ENCODE measurements around the gene ADIPOR2.
"Not testable (repeated sequence)": the region's sequence is repeated elsewhere in the genome, so short reads cannot be mapped to it uniquely, and the experiment has no call there.

Gene ADIPOR2

DNA sequence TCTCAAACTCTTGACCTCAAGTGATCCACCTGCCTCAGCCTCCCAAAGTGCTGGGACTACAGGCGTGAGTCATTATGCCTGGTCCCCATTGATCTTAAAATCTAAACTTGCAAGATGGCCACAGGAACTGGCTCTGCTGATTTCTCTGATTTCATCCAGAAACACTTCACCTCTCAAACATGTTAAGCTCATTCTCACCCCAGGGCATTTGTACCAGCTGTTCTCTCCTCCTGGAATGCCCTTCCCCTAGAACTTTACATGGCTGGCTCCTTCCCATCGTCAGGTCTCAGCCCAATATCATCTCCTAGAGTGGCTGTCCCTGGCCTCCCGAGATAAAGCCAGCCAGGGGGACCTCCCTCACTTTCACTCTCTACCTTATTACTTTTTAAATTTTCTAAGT lies 124.2 kb downstream of the ADIPOR2 start:
- Mint-ChIP-seq H3K4me1 (no peaks in the 10 kb centered on the region), H3K27ac (no peak overlapping the region)

DNA sequence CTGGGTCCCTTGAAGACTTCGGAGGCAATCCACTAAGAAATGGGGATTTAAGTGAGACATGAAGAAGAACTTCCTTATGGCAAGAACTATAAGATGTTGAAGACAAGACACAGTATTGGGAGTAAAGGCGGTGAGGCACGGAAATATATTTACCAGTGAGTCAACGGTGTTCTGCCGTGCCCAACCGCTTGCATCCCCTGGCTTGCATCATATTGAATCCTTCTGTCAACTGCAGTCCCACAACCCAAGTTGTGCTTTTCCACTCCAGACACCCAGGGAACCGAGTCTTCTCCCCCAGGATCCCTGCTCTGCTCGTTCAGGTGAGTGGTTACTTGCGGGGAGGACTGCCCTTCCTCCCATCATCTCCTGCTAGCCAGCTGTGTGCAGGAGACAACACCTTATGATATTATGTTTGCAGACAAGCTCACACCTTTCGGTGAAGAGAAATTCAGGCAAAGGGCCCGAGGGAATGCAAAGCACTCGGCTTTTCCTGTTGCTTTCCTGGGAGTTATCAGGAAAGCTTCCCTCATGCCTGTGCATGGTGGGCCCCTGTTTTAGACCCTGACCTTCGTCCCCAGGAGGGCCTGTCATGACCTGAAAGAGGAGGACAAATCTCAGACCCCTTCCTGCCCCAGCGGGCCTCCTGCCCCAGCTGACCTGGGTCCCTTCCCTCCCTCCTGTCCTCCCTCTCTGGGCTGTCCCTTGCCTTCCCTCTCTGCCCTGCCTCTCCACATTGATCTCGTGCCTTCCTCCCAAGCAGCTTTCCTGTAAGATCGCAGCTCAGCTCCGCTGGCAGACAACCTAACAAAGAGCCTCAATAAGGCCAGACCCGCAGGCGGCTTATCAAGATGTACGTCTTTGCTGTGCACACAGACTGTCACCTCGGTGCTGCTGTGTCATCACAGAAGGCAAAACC lies 125.2 kb downstream of the ADIPOR2 start:
- ATAC-seq (ENCODE audit: low read depth) (no peak), DNase-seq (ENCODE audit: low spot score in 2 of 2) (no peak)
- no peaks in the 10 kb centered on the region for H3K36me3 Mint-ChIP-seq
- peaks cover 3% of the 10 kb centered on the region for H3K4me1 Mint-ChIP-seq
- H3K27ac Mint-ChIP-seq: no peak overlapping the region
- H3K4me3 Mint-ChIP-seq: no peak overlapping the region
- no peaks in the 10 kb centered on the region for H3K9me3 Mint-ChIP-seq
- H3K27me3 Mint-ChIP-seq: peaks cover 19% of the 10 kb centered on the region

More for the DNA sequence above, 124.2 kb downstream of the ADIPOR2 start:
- Mint-ChIP-seq H3K4me3 (no peak overlapping the region), H3K9me3 (no peaks in the 10 kb centered on the region), H3K36me3 (no peaks in the 10 kb centered on the region), H3K27me3 (peaks cover 15% of the 10 kb centered on the region)
- no peak for ATAC-seq (ENCODE audit: low read depth)
- DNase-seq (ENCODE audit: low spot score in 2 of 2): no peak

DNA sequence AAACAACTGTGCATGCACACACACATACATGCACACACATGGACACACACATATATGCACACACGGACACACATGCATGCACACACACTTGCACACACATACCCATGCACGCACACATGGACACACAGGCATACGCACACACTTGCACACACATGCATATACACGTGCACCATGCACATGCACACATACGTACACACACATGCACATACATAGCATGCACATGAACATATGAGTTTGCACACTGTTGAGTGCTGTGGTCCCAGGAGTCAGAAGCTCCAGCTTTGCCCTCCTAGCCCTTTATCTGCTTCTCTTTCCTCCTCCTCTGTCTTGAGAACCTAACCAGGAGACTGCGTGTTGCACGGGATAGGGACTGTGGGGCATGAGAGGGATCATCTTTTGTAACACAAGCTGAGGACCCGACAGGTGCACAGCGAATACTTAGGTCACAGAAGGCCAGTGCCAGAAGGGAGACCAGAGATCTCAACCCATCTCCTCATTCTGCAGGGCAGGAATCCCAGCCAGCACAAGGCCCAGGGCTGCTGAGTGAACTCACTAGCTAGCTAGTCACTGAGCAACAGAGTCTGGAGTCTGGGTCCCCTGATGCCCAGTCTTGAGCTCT lies 126.0 kb downstream of the ADIPOR2 start:
- H3K4me1 Mint-ChIP-seq: peaks cover 3% of the 10 kb centered on the region
- no peaks in the 10 kb centered on the region for H3K9me3 Mint-ChIP-seq
- H3K27me3 Mint-ChIP-seq: peaks cover 23% of the 10 kb centered on the region
- no peak overlapping the region for H3K4me3 Mint-ChIP-seq
- DNase-seq (ENCODE audit: low spot score in 2 of 2): no peak
- ATAC-seq (ENCODE audit: low read depth): no peak
- H3K36me3 Mint-ChIP-seq: no peaks in the 10 kb centered on the region
- H3K27ac Mint-ChIP-seq: no peak overlapping the region

DNA sequence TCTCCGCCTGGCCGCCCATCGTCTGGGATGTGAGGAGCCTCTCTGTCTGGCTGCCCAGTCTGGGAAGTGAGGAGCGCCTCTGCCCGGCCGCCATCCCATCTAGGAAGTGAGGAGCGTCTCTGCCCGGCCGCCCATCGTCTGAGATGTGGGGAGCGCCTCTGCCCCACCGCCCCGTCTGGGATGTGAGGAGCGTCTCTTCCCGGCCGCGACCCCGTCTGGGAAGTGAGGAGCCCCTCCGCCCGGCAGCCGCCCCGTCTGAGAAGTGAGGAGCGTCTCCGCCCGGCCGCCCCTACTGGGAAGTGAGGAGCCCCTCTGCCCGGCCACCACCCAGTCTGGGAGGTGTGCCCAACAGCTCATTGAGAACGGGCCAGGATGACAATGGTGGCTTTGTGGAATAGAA lies 127.1 kb downstream of the ADIPOR2 start:
- H3K27me3 Mint-ChIP-seq: peaks cover 28% of the 10 kb centered on the region
- not testable (repeated sequence) for H3K4me1 Mint-ChIP-seq, H3K36me3 Mint-ChIP-seq

DNA sequence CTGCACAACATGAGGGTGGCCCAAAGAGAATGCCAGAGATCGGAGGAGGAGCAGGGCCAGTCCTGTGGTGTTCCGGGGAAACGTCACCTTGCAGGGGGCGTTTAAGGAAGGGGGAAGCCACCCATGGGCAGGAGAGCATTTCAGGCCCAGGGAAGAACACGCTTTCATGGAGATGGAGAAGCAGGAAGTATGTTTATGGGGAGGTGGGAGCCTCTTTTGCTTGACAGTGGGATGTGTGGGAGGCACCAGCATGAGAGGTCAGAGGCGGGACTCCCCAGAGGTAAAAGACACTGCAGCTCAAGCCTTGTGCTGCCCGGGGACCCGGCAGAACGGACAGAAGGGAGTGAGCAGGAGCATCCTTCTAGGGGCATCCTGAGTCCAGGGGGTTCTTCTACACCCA lies 128.2 kb downstream of the ADIPOR2 start:
- peaks cover 33% of the 10 kb centered on the region for H3K27me3 Mint-ChIP-seq
- no peak for DNase-seq (ENCODE audit: low spot score in 2 of 2)
- no peak overlapping the region for H3K27ac Mint-ChIP-seq
- no peaks in the 10 kb centered on the region for H3K36me3 Mint-ChIP-seq
- no peak overlapping the region for H3K4me3 Mint-ChIP-seq
- no peaks in the 10 kb centered on the region for H3K9me3 Mint-ChIP-seq
- H3K4me1 Mint-ChIP-seq: peaks cover 3% of the 10 kb centered on the region
- ATAC-seq (ENCODE audit: low read depth): no peak

More for the DNA sequence above, 127.1 kb downstream of the ADIPOR2 start:
- ATAC-seq (ENCODE audit: low read depth); DNase-seq (ENCODE audit: low spot score in 2 of 2); H3K27ac Mint-ChIP-seq; H3K4me3 Mint-ChIP-seq; H3K9me3 Mint-ChIP-seq: not testable (repeated sequence)

DNA sequence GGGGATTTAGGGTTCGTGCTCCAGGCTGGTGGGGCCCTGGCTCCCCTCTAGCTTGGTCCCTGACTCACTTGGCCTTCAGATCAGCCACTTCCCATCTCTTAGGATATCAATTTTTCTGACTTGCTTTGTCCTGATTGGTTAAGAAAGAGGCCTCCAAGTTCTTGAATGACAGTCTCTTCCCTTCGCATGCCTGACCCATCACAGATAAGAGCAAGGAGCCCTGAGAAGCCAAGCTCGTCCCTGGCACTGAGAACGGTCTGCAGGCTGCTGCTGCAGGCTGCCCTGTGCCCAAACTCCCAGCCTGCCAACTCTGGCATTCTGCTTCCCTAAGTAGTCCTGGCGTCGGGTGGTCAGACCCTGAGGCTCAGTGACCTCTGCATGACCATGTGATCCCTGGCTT lies 128.7 kb downstream of the ADIPOR2 start:
- Mint-ChIP-seq H3K36me3 (no peaks in the 10 kb centered on the region), H3K4me1 (peaks cover 3% of the 10 kb centered on the region), H3K27me3 (peaks cover 32% of the 10 kb centered on the region), H3K9me3 (no peaks in the 10 kb centered on the region), H3K27ac (no peak overlapping the region), H3K4me3 (no peak overlapping the region)
- ATAC-seq (ENCODE audit: low read depth) (no peak), DNase-seq (ENCODE audit: low spot score in 2 of 2) (no peak)

DNA sequence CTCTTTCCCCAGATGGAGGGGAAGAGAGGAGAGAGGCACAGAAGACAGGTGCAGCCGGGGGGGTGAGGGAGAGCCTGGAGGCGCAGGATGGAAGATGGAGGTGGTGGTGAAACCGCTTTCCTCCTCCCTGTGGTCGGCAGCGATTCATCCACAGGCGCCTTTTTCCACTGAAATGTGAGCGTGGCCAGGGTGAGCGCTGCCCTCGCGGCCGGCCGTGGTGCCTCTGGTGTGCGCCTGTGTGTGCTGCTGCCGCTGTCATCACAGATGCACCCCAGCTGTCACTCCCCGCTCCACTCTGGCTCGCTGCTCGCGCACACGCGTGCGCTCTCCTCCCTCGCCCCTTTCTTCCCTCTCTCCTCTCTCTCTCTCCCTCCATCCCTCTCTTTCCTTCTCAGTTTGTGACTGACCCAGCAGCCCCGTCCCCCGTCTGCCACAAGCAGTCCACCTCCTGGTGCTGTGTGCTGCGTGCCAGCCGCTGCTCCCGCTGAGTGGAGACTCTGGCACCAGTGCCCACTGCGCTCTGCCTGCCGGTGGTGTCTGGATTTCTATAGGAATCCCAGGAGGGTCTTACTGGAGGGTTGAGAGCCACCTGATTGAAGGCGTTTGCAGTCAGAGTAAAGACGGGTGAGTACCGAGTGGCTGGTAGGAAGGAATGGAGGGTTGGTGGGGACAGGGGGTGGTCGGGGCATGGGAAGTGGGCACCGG lies 129.5 kb downstream of the ADIPOR2 start, which contains the start of gene LRTM2:
Gene LRTM2, plus strand, starts transcription at position 375 of the 705 bp plus-strand sequence. CDS start 7,584 bp downstream, outside the sequence.
- Mint-ChIP-seq H3K27me3 (peaks cover 33% of the 10 kb centered on the region), H3K27ac (no peak within 1 kb of the TSS), H3K9me3 (no peaks in the 10 kb centered on the region), H3K36me3 (no peaks in the 10 kb centered on the region), H3K4me3 (no peak within 1 kb of the TSS), H3K4me1 (peaks cover 3% of the 10 kb centered on the region)
- no peak for DNase-seq (ENCODE audit: low spot score in 2 of 2)
- no peak for ATAC-seq (ENCODE audit: low read depth)

DNA sequence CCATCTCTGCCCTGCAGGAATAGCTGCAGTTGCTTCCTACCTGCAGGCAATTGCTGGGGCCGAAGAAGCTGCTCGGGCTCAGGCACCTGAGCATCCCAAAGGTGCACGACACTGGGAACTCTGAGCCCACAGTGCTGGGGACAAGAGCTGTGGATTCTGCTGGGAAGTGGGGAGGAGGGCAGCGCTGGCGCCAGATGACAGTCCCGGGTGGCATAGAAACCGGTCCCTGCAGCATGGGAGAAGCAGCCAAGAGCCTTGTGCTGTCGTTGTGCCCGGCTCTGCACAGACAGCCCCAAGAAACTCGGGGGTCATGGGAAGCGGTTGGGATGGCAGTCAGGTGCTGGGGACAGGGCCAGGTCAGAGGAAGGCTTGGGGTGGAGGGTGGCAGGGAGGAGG lies 130.0 kb downstream of the ADIPOR2 start:
- no peaks in the 10 kb centered on the region for H3K9me3 Mint-ChIP-seq
- H3K27me3 Mint-ChIP-seq: peaks cover 32% of the 10 kb centered on the region
- no peaks in the 10 kb centered on the region for H3K36me3 Mint-ChIP-seq
- H3K27ac Mint-ChIP-seq: no peak overlapping the region
- no peak overlapping the region for H3K4me3 Mint-ChIP-seq
- H3K4me1 Mint-ChIP-seq: peaks cover 3% of the 10 kb centered on the region
- ATAC-seq (ENCODE audit: low read depth) (no peak), DNase-seq (ENCODE audit: low spot score in 2 of 2) (no peak)

DNA sequence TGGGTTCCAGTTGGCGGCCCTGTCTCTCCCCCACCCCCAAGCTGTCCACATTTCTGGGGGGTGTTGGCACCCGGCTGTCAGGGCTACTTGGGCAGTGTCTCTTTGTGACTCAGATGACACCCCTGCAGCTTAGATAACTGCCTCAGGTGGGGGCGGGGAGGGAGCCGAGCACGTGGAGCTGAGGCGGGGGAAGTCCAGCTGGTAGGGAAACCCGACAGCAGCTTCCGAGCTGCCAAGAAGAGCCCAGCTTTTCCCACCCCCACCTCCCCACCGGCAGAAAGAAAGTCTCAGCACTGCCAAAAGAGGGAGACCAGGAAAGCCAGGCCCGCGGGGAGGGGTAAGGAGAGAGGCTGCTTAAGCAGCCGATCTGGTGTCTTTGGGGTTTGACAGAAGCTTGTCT lies 130.9 kb downstream of the ADIPOR2 start:
- peaks cover 29% of the 10 kb centered on the region for H3K27me3 Mint-ChIP-seq
- H3K36me3 Mint-ChIP-seq: no peaks in the 10 kb centered on the region
- H3K9me3 Mint-ChIP-seq: no peaks in the 10 kb centered on the region
- no peak overlapping the region for H3K27ac Mint-ChIP-seq
- H3K4me1 Mint-ChIP-seq: peaks cover 3% of the 10 kb centered on the region
- DNase-seq (ENCODE audit: low spot score in 2 of 2) (no peak), ATAC-seq (ENCODE audit: low read depth) (no peak)
- no peak overlapping the region for H3K4me3 Mint-ChIP-seq

DNA sequence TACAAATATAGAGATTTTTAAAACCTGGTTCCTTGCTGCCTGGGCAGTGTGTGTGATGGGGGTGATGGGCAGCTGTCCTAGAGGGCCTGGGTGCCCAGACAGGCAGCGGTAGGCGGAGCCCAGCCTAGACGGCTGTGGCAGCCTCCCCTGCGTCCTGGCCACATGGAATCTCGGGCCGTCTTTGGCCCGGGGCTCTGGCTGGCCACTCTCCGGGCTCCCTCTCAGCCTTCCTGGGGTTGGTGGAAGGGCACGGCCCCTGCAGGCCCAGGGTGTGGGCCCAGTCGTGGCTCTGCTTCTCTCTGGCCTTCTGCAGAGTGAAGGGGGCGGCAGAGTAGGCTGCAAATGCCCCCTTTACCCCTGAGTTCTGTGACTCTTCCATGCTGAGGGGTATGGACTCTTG lies 131.8 kb downstream of the ADIPOR2 start:
- Mint-ChIP-seq H3K9me3 (no peaks in the 10 kb centered on the region), H3K4me1 (peaks cover 5% of the 10 kb centered on the region), H3K27me3 (peaks cover 29% of the 10 kb centered on the region), H3K27ac (no peak overlapping the region), H3K4me3 (no peak overlapping the region), H3K36me3 (no peaks in the 10 kb centered on the region)
- DNase-seq (ENCODE audit: low spot score in 2 of 2): no peak
- no peak for ATAC-seq (ENCODE audit: low read depth)

DNA sequence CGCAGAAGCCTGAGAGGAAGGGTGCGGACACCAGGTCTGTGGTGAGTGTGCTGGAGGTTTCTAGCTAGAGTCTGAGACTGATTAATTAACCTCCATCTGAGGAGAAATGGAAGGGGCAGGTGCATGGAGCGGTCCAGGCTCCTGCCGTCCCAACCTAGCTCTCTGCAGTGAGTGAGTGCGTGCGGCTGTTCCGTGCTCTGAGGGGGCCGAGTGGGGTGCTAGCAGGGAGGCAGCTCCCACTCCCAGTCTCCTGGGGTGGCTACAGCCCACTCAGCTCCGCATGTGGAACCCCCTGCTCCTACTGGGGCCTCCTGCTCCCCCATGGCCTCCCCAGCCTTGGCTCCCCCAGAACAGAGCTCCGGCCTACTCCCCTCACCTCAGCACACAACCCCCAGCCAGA lies 132.4 kb downstream of the ADIPOR2 start:
- Mint-ChIP-seq H3K36me3 (no peaks in the 10 kb centered on the region), H3K27me3 (peaks cover 29% of the 10 kb centered on the region), H3K9me3 (no peaks in the 10 kb centered on the region), H3K27ac (no peak overlapping the region), H3K4me3 (no peak overlapping the region), H3K4me1 (peaks cover 5% of the 10 kb centered on the region)
- no peak for DNase-seq (ENCODE audit: low spot score in 2 of 2)
- ATAC-seq (ENCODE audit: low read depth): no peak

DNA sequence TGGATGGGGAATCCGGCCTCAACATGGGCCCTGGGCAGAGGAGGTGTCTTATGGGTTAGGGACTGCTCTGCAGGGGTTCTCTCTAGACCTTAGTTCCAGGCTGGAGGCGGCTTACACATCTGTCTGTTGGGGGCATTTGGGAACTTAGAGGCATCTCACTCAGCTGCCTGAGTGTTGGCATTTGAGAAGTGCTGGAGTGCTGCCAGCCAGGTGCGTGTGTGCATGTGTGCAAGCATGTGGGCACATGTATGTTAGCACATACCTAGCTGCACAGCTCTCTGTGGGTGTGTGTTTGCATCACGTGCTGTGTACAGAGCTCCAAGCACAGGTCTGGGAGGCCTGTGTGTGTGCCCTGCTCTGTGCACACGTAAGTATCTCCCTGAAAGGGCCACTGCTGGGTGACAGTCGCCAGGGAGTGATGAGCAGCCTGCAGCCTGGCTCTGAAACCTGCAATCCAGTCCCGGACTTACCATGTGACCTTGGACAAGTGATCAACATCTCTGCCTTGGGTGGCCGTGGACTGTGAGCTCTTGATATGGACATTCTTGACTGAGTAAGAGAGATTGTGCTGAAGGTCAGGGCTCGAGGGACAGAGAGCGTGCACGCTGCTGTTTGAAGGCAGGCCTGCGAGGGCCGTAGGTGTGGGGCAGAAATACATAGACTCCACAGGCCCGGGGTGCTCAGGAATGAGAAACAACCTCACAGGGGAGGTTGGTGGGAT lies 134.7 kb downstream of the ADIPOR2 start:
- DNase-seq (ENCODE audit: low spot score in 2 of 2) (no peak), ATAC-seq (ENCODE audit: low read depth) (no peak)
- Mint-ChIP-seq H3K4me1 (peaks cover 3% of the 10 kb centered on the region), H3K36me3 (no peaks in the 10 kb centered on the region), H3K9me3 (no peaks in the 10 kb centered on the region), H3K27ac (no peak overlapping the region), H3K27me3 (peaks cover 25% of the 10 kb centered on the region), H3K4me3 (no peak overlapping the region)

DNA sequence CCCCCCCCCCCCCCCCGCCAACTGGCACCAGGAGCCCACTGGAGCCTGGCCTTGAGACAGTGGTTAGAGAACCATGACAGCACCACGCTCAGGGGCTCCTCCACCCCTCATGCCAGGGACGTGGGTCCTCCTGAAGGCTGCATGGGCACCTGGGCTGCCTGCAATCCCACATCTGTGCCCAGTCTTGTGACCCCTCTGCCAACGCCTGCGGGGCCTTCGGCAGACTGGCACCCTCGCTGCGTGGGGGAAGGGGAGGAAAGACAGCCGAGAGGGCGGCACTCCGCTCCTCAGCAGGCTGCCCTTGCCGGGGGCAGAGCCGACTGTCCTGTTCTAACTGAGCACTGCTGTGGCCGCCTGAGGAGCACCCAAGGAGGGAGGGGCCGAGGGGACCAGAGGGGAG lies 135.5 kb downstream of the ADIPOR2 start:
- no peaks in the 10 kb centered on the region for H3K36me3 Mint-ChIP-seq
- ATAC-seq (ENCODE audit: low read depth) (no peak), DNase-seq (ENCODE audit: low spot score in 2 of 2) (no peak)
- no peak overlapping the region for H3K27ac Mint-ChIP-seq
- H3K4me1 Mint-ChIP-seq: peaks cover 3% of the 10 kb centered on the region
- peaks cover 19% of the 10 kb centered on the region for H3K27me3 Mint-ChIP-seq
- H3K9me3 Mint-ChIP-seq: no peaks in the 10 kb centered on the region
- H3K4me3 Mint-ChIP-seq: no peak overlapping the region

All from memory B cell (primary cell).